ENCODE measurements around the gene GP1BA. TPM values are rescaled to one million over a fixed set of nuclear protein-coding genes. Genes with fewer than 3 reads are reported as not detected.
A peak's percentile ranks its signal among the peaks of the same experiment; 100 is the strongest.

Gene GP1BA
- total RNA-seq, 1 experiment from 2014 or later, result 0.15 TPM

DNA sequence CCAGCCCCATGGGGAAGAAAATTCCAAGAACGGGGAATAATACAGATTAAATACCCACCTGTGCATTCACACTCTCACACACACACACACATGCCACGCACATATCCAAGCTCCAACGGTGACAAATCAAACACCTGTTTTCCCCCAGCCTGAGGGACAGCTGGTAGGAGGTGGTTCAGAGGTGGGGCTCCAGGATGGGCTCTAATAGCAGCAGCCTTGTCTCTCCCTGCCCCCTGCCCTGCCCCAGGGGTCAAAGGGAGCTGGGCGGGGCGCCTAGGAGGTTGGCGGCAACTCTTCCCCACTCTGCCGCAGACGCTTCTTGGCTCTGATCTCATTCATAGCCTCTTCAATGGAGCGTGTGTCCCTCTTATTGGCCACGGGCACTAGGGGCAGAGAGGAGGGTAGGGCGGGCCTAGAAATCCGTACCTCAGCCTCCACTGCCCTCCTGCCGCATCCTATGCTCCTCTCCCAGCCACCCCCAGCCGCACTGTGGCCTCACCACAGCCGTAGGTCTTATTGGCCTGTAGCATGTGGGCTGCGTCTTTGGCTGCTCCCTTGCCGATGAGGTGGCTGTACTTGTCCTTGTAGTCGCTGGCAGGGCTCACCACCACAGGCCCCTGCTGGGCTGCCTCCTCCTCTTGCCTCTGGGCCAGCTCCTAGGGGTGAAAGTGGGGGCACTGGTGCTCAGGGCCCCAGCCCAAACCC, 27.3 kb downstream of the GP1BA start:
- DNase-seq (ENCODE audit: low read depth, low spot score), result no peak
- Histone ChIP-seq H3K36me3 (ENCODE audit: control insufficient read depth, insufficient read depth, low read length) (no peaks in the 10 kb centered on the region), H3K4me1 (ENCODE audit: control insufficient read depth, insufficient read depth, low read length) (no peaks in the 10 kb centered on the region), H3K9me3 (ENCODE audit: control insufficient read depth, insufficient read depth, low read depth, low read length) (no peaks in the 10 kb centered on the region), H3K4me3 (ENCODE audit: low read depth in 2 of 2, low read length in 2 of 2) (no peak overlapping the region), H3K27ac (ENCODE audit: low read length) (no peak overlapping the region), H3K27me3 (ENCODE audit: control insufficient read depth, insufficient read depth, low read length) (no peaks in the 10 kb centered on the region)
- ChIA-PET CTCF (no interaction called here), POLR2A (no interaction called here)
- TF ChIP-seq, protein P1, sequence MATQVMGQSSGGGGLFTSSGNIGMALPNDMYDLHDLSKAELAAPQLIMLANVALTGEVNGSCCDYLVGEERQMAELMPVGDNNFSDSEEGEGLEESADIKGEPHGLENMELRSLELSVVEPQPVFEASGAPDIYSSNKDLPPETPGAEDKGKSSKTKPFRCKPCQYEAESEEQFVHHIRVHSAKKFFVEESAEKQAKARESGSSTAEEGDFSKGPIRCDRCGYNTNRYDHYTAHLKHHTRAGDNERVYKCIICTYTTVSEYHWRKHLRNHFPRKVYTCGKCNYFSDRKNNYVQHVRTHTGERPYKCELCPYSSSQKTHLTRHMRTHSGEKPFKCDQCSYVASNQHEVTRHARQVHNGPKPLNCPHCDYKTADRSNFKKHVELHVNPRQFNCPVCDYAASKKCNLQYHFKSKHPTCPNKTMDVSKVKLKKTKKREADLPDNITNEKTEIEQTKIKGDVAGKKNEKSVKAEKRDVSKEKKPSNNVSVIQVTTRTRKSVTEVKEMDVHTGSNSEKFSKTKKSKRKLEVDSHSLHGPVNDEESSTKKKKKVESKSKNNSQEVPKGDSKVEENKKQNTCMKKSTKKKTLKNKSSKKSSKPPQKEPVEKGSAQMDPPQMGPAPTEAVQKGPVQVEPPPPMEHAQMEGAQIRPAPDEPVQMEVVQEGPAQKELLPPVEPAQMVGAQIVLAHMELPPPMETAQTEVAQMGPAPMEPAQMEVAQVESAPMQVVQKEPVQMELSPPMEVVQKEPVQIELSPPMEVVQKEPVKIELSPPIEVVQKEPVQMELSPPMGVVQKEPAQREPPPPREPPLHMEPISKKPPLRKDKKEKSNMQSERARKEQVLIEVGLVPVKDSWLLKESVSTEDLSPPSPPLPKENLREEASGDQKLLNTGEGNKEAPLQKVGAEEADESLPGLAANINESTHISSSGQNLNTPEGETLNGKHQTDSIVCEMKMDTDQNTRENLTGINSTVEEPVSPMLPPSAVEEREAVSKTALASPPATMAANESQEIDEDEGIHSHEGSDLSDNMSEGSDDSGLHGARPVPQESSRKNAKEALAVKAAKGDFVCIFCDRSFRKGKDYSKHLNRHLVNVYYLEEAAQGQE (IDR thresholded peaks at IDR 0.05; ENCODE audit: insufficient read depth in 1 of 2, low read depth in 2 of 2, low read length in 1 of 2), result no peak
- TF ChIP-seq POLR2AphosphoS5 (IDR thresholded peaks at IDR 0.05; ENCODE audit: low read depth, low read length) (no peak), SIN3A (IDR thresholded peaks at IDR 0.05; ENCODE audit: borderline replicate concordance, insufficient read depth, low read depth, low read length) (no peak), TCF7L2 (IDR thresholded peaks at IDR 0.05; ENCODE audit: low read depth, low read length) (no peak)
- TF ChIP-seq, protein P2, sequence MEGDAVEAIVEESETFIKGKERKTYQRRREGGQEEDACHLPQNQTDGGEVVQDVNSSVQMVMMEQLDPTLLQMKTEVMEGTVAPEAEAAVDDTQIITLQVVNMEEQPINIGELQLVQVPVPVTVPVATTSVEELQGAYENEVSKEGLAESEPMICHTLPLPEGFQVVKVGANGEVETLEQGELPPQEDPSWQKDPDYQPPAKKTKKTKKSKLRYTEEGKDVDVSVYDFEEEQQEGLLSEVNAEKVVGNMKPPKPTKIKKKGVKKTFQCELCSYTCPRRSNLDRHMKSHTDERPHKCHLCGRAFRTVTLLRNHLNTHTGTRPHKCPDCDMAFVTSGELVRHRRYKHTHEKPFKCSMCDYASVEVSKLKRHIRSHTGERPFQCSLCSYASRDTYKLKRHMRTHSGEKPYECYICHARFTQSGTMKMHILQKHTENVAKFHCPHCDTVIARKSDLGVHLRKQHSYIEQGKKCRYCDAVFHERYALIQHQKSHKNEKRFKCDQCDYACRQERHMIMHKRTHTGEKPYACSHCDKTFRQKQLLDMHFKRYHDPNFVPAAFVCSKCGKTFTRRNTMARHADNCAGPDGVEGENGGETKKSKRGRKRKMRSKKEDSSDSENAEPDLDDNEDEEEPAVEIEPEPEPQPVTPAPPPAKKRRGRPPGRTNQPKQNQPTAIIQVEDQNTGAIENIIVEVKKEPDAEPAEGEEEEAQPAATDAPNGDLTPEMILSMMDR (IDR thresholded peaks at IDR 0.05), result no peak
- TSS peak; percentile 82 for BruUV-seq (replicated peaks)
- intact Hi-C loops (cut with micrococcal nuclease; ENCODE audit: unreplicated experiment) (no loop called here), in situ Hi-C loops (cut with HindIII; ENCODE audit: low pct_unique_long_range_greater_than_20kb, low sequenced_read_pairs) (no loop called here)
- ATAC-seq, result no peak

DNA sequence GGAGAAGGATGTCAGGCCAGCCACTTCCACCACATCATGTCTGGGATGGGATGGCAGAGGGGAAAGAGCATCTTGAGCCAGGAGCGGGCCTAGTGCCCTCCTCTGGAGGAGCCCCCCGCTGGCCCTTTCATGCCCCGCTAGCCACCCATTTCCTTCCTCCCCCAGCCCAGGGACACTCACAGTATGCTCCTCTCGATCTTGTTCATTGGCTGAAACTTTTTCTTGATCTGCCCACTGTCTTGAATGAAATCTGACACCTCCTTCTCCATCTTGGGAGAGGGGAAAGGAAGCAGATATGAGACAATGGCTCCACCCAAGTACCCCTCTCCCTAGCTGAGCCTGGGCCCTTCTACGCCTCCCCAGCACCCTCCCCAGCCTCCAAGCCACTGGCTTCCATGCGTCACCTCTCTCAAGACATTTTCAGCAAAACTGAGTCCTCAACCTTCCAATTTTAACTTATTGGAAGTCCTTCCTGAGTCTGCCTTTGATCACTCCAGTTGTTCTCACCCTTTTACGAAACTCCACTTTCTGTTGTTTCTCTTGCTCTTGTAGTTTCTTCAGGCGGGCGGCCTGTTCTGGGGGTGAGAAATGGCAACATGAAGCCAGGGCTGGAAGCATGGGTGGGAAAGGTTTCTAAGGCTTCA, 28.3 kb downstream of the GP1BA start:
- Histone ChIP-seq H3K27me3 (ENCODE audit: control insufficient read depth, insufficient read depth, low read length) (no peaks in the 10 kb centered on the region), H3K27ac (ENCODE audit: low read length) (no peak overlapping the region), H3K36me3 (ENCODE audit: control insufficient read depth, insufficient read depth, low read length) (no peaks in the 10 kb centered on the region), H3K4me1 (ENCODE audit: control insufficient read depth, insufficient read depth, low read length) (no peaks in the 10 kb centered on the region), H3K4me3 (ENCODE audit: low read depth in 2 of 2, low read length in 2 of 2) (no peak overlapping the region), H3K9me3 (ENCODE audit: control insufficient read depth, insufficient read depth, low read depth, low read length) (no peaks in the 10 kb centered on the region)
- intact Hi-C loops (cut with micrococcal nuclease; ENCODE audit: unreplicated experiment), result no loop called here
- no peak for DNase-seq (ENCODE audit: low read depth, low spot score)
- no peak; the same call in 1 of the 2 replicates for ATAC-seq
- POLR2A ChIA-PET, result no interaction called here
- CTCF ChIA-PET, result no interaction called here
- TF ChIP-seq SIN3A (IDR thresholded peaks at IDR 0.05; ENCODE audit: borderline replicate concordance, insufficient read depth, low read depth, low read length), result no peak
- TF ChIP-seq POLR2AphosphoS5 (IDR thresholded peaks at IDR 0.05; ENCODE audit: low read depth, low read length), result no peak
- TF ChIP-seq TCF7L2 (IDR thresholded peaks at IDR 0.05; ENCODE audit: low read depth, low read length), result no peak
- TF ChIP-seq, protein P1 (IDR thresholded peaks at IDR 0.05; ENCODE audit: insufficient read depth in 1 of 2, low read depth in 2 of 2, low read length in 1 of 2), result no peak
- TF ChIP-seq, protein P2 (IDR thresholded peaks at IDR 0.05), result no peak
- no TSS peak for BruUV-seq (replicated peaks)
- in situ Hi-C loops (cut with HindIII; ENCODE audit: low pct_unique_long_range_greater_than_20kb, low sequenced_read_pairs), result no loop called here
